ENCODE data around the gene NFATC2IP. TPM values are rescaled to one million over a fixed set of nuclear protein-coding genes. Genes with fewer than 3 reads are reported as not detected.

The NFATC2IP gene
- total RNA-seq, 2 experiments from 2014 or later, result 47.4 to 51.0 TPM

- Mint-ChIP-seq H3K27me3 (no peaks in the 10 kb centered on the region), H3K4me3 (no peak overlapping the region), H3K27ac (peak overlapping the region; percentile 97), H3K9me3 (no peaks in the 10 kb centered on the region), H3K36me3 (ENCODE audit: low read depth) (no peaks in the 10 kb centered on the region), H3K4me1 (ENCODE audit: low read depth) (peaks cover 71% of the 10 kb centered on the region)
- Histone ChIP-seq H3K36me3 (ENCODE audit: insufficient read depth, low read length) (no peaks in the 10 kb centered on the region), H3K9me3 (ENCODE audit: control insufficient read depth in 1 of 2, insufficient read depth in 1 of 2, low read length in 2 of 2) (no peaks in the 10 kb centered on the region), H3K4me1 (ENCODE audit: insufficient read depth, low read length) (peaks cover 75% of the 10 kb centered on the region), H3K27ac (ENCODE audit: low read depth in 1 of 2, low read length in 2 of 2) (peak overlapping the region; percentile 49 to 50), H3K27me3 (ENCODE audit: control insufficient read depth in 1 of 2, insufficient read depth in 2 of 2, low read length in 2 of 2) (no peaks in the 10 kb centered on the region), H3K4me3 (ENCODE audit: low read length) (no peak overlapping the region)
- no peak for ATAC-seq (ENCODE audit: poor library complexity)
- POLR2A ChIA-PET, result interaction anchor here (1.6 to 3.4 kb wide), 5 partner anchors 10 to 23 kb away, joined by 6 to 25 read pairs (median 13); no protein-coding TSS in a partner anchor
- intact Hi-C loops (cut with DNase I, micrococcal nuclease), result no loop called here
- no peak for DNase-seq
- no peak for TF ChIP-seq CTCF (IDR thresholded peaks at IDR 0.05)
- CTCF ChIA-PET, result interaction anchor here (1.1 kb wide), 1 partner anchor 33 kb away, joined by 3 read pairs; no protein-coding TSS in a partner anchor
These were observed 60.4 kb downstream of the NFATC2IP start for GRCh38 chr16:29011112-29011511.

- H3K27ac Mint-ChIP-seq, result peak overlapping the region; percentile 97
- H3K4me3 Mint-ChIP-seq, result peak overlapping the region; percentile 74
- POLR2A ChIA-PET, result interaction anchor here (2.2 to 4.2 kb wide), 4 partner anchors 9 to 24 kb away, joined by 13 to 25 read pairs (median 20); no protein-coding TSS in a partner anchor
- Histone ChIP-seq H3K9me3 (ENCODE audit: control insufficient read depth in 1 of 2, insufficient read depth in 1 of 2, low read length in 2 of 2) (no peaks in the 10 kb centered on the region), H3K4me1 (ENCODE audit: insufficient read depth, low read length) (peaks cover 73% of the 10 kb centered on the region), H3K36me3 (ENCODE audit: insufficient read depth, low read length) (no peaks in the 10 kb centered on the region), H3K27ac (ENCODE audit: low read depth in 1 of 2, low read length in 2 of 2) (peak overlapping the region; percentile 49 to 58), H3K27me3 (ENCODE audit: control insufficient read depth in 1 of 2, insufficient read depth in 2 of 2, low read length in 2 of 2) (no peaks in the 10 kb centered on the region), H3K4me3 (ENCODE audit: low read length) (no peak overlapping the region)
- intact Hi-C loops (cut with DNase I, micrococcal nuclease), result no loop called here
- no peak for ATAC-seq (ENCODE audit: poor library complexity)
- TF ChIP-seq CTCF (IDR thresholded peaks at IDR 0.05), result no peak
- no peaks in the 10 kb centered on the region for H3K36me3 Mint-ChIP-seq (ENCODE audit: low read depth)
- no peaks in the 10 kb centered on the region for H3K27me3 Mint-ChIP-seq
- H3K9me3 Mint-ChIP-seq, result no peaks in the 10 kb centered on the region
- peaks cover 66% of the 10 kb centered on the region for H3K4me1 Mint-ChIP-seq (ENCODE audit: low read depth)
- CTCF ChIA-PET, result no interaction called here
- no peak for DNase-seq
These were observed 61.1 kb downstream of the NFATC2IP start for GRCh38 chr16:29011851-29012250.

- H3K27ac ChIP-seq (ENCODE audit: low read depth in 1 of 2, low read length in 2 of 2), result peak overlapping the region; percentile 58 to 64
- Mint-ChIP-seq H3K27me3 (no peaks in the 10 kb centered on the region), H3K4me3 (peak overlapping the region; percentile 74)
These were observed 62.3 kb downstream of the NFATC2IP start for GRCh38 chr16:29012913-29013553.

More at GRCh38 chr16:29012913-29013553, 62.3 kb downstream of the NFATC2IP start:
- H3K4me1 Mint-ChIP-seq (ENCODE audit: low read depth), result peaks cover 57% of the 10 kb centered on the region
- no peaks in the 10 kb centered on the region for H3K36me3 ChIP-seq (ENCODE audit: insufficient read depth, low read length)
- H3K36me3 Mint-ChIP-seq (ENCODE audit: low read depth), result no peaks in the 10 kb centered on the region
- DNase-seq (peak in 8 of 14 experiments; percentile 17 to 78 (median 50)), ATAC-seq (ENCODE audit: poor library complexity) (peak; percentile 72)
- H3K4me3 ChIP-seq (ENCODE audit: low read length), result no peak overlapping the region
- H3K9me3 Mint-ChIP-seq, result no peaks in the 10 kb centered on the region
- peak overlapping the region; percentile 97 for H3K27ac Mint-ChIP-seq
- ChIA-PET CTCF (interaction anchor here (0.7 kb wide), 1 partner anchor 39 kb away, joined by 4 read pairs; no protein-coding TSS in a partner anchor), POLR2A (interaction anchor here (0.7 to 4.2 kb wide), 8 partner anchors 8 to 63 kb away, joined by 3 to 45 read pairs (median 10); partner anchors contain the start of genes LAT and NFATC2IP)
- H3K27me3 ChIP-seq (ENCODE audit: control insufficient read depth in 1 of 2, insufficient read depth in 2 of 2, low read length in 2 of 2), result no peaks in the 10 kb centered on the region
- intact Hi-C loops (cut with DNase I, micrococcal nuclease), result no loop called here
- TF ChIP-seq CTCF (IDR thresholded peaks at IDR 0.05), result no peak
- no peaks in the 10 kb centered on the region for H3K9me3 ChIP-seq (ENCODE audit: control insufficient read depth in 1 of 2, insufficient read depth in 1 of 2, low read length in 2 of 2)
- H3K4me1 ChIP-seq (ENCODE audit: insufficient read depth, low read length), result peaks cover 61% of the 10 kb centered on the region

Measured in CD4-positive, alpha-beta T cell (primary cell).